GM23338 (cell line): ENCODE measurements around the gene NSRP1.

Experiments used
- CREB1 ChIP-seq: fragments of 250-450 bp; sonication (Bioruptor Pico); IDR thresholded peaks from 2 replicates; pipeline ENCODE4 v1.5.0; 2020; ENCODE audit warnings: low read depth, mild to moderate bottlenecking, moderate library complexity
- CTCF ChIP-seq, 2 experiments: fragments of 200-600 bp in 1 of 2; sonication (generic) in 1 of 2; conservative IDR thresholded peaks; 2 replicates each; pipeline versions ENCODE4 v1.5.1 to v1.6.1; 2016 to 2017; ENCODE audit warnings: antibody characterized with exemption in 2 of 2, low read depth in 2 of 2, mild to moderate bottlenecking in 2 of 2, moderate library complexity in 1 of 2
- EZH2 ChIP-seq: fragments of 200-600 bp; sonication (generic); IDR thresholded peaks from one replicate; pipeline ENCODE4 v1.8.0; 2017; ENCODE audit warnings: antibody characterized with exemption, mild to moderate bottlenecking, low read depth; ENCODE audit not compliant: unreplicated experiment
- EZH2phosphoT487 ChIP-seq: fragments of 200-600 bp; sonication (generic); IDR thresholded peaks from one replicate; pipeline ENCODE4 v1.8.1; 2018; ENCODE audit warnings: antibody characterized with exemption; ENCODE audit not compliant: unreplicated experiment
- JUNB ChIP-seq: IDR thresholded peaks from one replicate; pipeline ENCODE4 v1.6.1; 2016; ENCODE audit warnings: antibody characterized with exemption; ENCODE audit not compliant: unreplicated experiment
- NANOG ChIP-seq: IDR thresholded peaks from 2 replicates; pipeline ENCODE4 v1.6.1; 2016; ENCODE audit warnings: antibody characterized with exemption, borderline replicate concordance
- POLR2AphosphoS5 ChIP-seq: IDR thresholded peaks from 2 replicates; pipeline ENCODE4 v1.6.1; 2016; ENCODE audit warnings: antibody characterized with exemption, low read depth
- REST ChIP-seq: IDR thresholded peaks from one replicate; pipeline ENCODE4 v1.6.1; 2018; ENCODE audit warnings: antibody characterized with exemption; ENCODE audit not compliant: unreplicated experiment
- ZNF114 ChIP-seq: fragments of 250-450 bp; sonication (Bioruptor Pico); IDR thresholded peaks from 2 replicates; pipeline ENCODE4 v1.5.0; 2020; ENCODE audit warnings: mild to moderate bottlenecking, moderate library complexity
- ZNF462 ChIP-seq: fragments of 250-450 bp; sonication (Bioruptor Pico); IDR thresholded peaks from 2 replicates; pipeline ENCODE4 v1.5.0; 2020; ENCODE audit warnings: mild to moderate bottlenecking, moderate library complexity

- TF ChIP-seq CTCF (conservative IDR thresholded peaks at IDR 0.05; ENCODE audit: low read depth in 2 of 2) (no peak), REST (no peak), POLR2AphosphoS5 (no peak), EZH2 (no peak), JUNB (no peak), EZH2phosphoT487 (no peak), CREB1 (CRISPR knock-in tag) (no peak), ZNF462 (no peak), NANOG (no peak), ZNF114 (CRISPR knock-in tag) (no peak)
Measured at GRCh38 chr17:30222721-30223175, 106.1 kb downstream of the NSRP1 start.
